NCI-H2171 treated with DMSO at 0.1 percent for 48 hours (cell line): ENCODE results near the gene PLEKHN1.
"Not testable (repeated sequence)": the region's sequence is repeated elsewhere in the genome, so short reads cannot be mapped to it uniquely, and the experiment has no call there.

Experiments
- DNase-seq: peaks from one replicate; lab custom pipeline; 2025; lab: John Stamatoyannopoulos, UW

The PLEKHN1 gene

GRCh38 chr1:992362-992761 lies 26.1 kb downstream of the PLEKHN1 start:
- DNase-seq: no peak

GRCh38 chr1:993379-993995 lies 27.2 kb downstream of the PLEKHN1 start:
- DNase-seq: no peak

- DNase-seq: not testable (repeated sequence)
Observed at GRCh38 chr1:994546-994945, 28.3 kb downstream of the PLEKHN1 start.

GRCh38 chr1:995665-996633 lies 29.7 kb downstream of the PLEKHN1 start:
- DNase-seq: no peak

GRCh38 chr1:996851-997712 lies 30.8 kb downstream of the PLEKHN1 start:
- no peak for DNase-seq

GRCh38 chr1:997713-997992 lies 31.4 kb downstream of the PLEKHN1 start:
- no peak for DNase-seq

GRCh38 chr1:997993-998744 lies 31.9 kb downstream of the PLEKHN1 start:
- DNase-seq: peak; percentile 53

GRCh38 chr1:998745-998994 lies 32.4 kb downstream of the PLEKHN1 start:
- DNase-seq: peak; percentile 53

GRCh38 chr1:998995-999724 lies 32.9 kb downstream of the PLEKHN1 start:
- peak; percentile 57 for DNase-seq

- DNase-seq: peak; percentile 86
Observed at GRCh38 chr1:999725-1000356, 33.6 kb downstream of the PLEKHN1 start, which contains the start of gene HES4. Gene HES4, minus strand, starts transcription at chr1:1000097. Its CDS starts 124 bp downstream, at chr1:999973.

- peak; percentile 79 for DNase-seq
Observed at GRCh38 chr1:1000357-1001056, 34.2 kb downstream of the PLEKHN1 start.

- DNase-seq: peak; percentile 56
Observed at GRCh38 chr1:1001057-1001783, 34.9 kb downstream of the PLEKHN1 start.

- no peak for DNase-seq
Observed at GRCh38 chr1:1003618-1004419, 37.5 kb downstream of the PLEKHN1 start.

GRCh38 chr1:1004420-1004779 lies 38.1 kb downstream of the PLEKHN1 start:
- no peak for DNase-seq

- DNase-seq: no peak
Observed at GRCh38 chr1:1004780-1005697, 38.8 kb downstream of the PLEKHN1 start.

- DNase-seq: no peak
Observed at GRCh38 chr1:1005774-1006304, 39.6 kb downstream of the PLEKHN1 start.
